ENCODE measurements around the gene TMEM132A. TPM values are rescaled to one million over a fixed set of nuclear protein-coding genes. Genes with fewer than 3 reads are reported as not detected.

TMEM132A gene
- total and polyA plus RNA-seq, 9 of the 15 experiments (the other 6 are each of a cell fraction or from before 2014, with no cell fraction given), result 0.04 to 1.1 (median 0.18) TPM; not detected in 4

DNA sequence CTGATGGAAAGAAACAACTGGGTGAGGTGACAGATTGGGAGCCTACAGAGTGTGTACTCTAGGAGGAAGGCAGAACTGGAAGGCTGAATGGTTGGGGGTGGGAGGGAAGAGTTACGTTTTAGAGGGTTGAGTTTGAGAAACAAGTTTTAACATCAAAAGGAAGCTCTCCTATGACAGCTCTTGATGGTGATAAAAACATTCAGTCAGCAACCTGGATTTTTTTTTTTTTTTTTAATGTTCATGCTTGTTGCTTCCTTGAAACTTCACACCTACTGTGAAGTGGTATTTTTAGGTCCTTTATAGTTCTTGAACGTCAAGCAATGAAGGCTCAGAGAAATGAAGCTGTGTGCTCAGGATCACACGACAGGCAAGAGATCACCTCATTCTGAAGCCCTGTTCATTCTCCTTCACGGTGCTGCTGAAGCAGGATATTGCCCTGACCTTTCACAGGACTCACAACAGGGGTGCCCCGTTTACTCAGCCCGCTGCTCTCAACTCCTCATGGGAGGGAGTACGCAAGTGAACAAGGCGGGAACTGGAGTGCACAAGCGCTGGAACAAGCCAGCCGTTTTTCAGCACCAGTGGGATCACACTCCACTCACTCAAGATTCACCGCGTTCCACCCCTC, 11.9 kb upstream of the TMEM132A start:
- TF ChIP-seq ZNF707 (CRISPR knock-in tag; conservative IDR thresholded peaks at IDR 0.05), result no peak
- TF ChIP-seq, protein P1, sequence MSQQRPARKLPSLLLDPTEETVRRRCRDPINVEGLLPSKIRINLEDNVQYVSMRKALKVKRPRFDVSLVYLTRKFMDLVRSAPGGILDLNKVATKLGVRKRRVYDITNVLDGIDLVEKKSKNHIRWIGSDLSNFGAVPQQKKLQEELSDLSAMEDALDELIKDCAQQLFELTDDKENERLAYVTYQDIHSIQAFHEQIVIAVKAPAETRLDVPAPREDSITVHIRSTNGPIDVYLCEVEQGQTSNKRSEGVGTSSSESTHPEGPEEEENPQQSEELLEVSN (IDR thresholded peaks at IDR 0.05; ENCODE audit: borderline replicate concordance in 1 of 2, extremely low read depth in 1 of 2, insufficient read depth in 1 of 2, insufficient read length in 1 of 2, low read depth in 1 of 2, low read length in 1 of 2, poor library complexity in 1 of 2, severe bottlenecking in 1 of 2), result peak; percentile 33 to 63
- no peak for DNase-seq (ENCODE audit: extremely low read depth in 1 of 4, low spot score in 3 of 4)
- WGBS (ENCODE audit: insufficient coverage, low coverage, missing lambda C conversion rate), result 61% methylated on average over 11 of the region's 12 CpGs
- ATAC-seq, result no peak
- H3K9me1 ChIP-seq (ENCODE audit: control insufficient read depth, insufficient read depth, low read length), result no peaks in the 10 kb centered on the region
- H3K4me1 ChIP-seq (replicated peaks in 1 of 2; ENCODE audit: control insufficient read depth in 2 of 2, insufficient read depth in 2 of 2, low read length in 2 of 2), result peaks cover 9 to 24% of the 10 kb centered on the region in 2 experiments; a peak in 4 of 5 replicates
- H3K79me2 ChIP-seq (ENCODE audit: control insufficient read depth, insufficient read depth, low read length), result peaks cover 36% of the 10 kb centered on the region
- H3K27ac ChIP-seq (ENCODE audit: extremely low read depth, low read depth, low read length), result no peak overlapping the region
- no peak overlapping the region for H3K4me2 ChIP-seq (ENCODE audit: insufficient read depth, low read length)
- FAIRE-seq, result no peak
- H2AFZ ChIP-seq (ENCODE audit: low read depth, low read length), result peak overlapping the region; percentile 100
- ChIA-PET CTCF (ENCODE audit: low intra/inter-chr PET ratio) (no interaction called here), POLR2A (no interaction called here)
- peaks cover 8% of the 10 kb centered on the region for H3K9me3 ChIP-seq (replicated peaks; ENCODE audit: control insufficient read depth, insufficient read depth, low read depth, low read length)
- no peak overlapping the region; a peak in 2 of 4 replicates for H3K9ac ChIP-seq (ENCODE audit: insufficient read depth in 1 of 2, low read depth in 2 of 2, low read length in 2 of 2)
- BruUV-seq (replicated peaks), result no TSS peak
- peaks cover 15% of the 10 kb centered on the region for H3K36me3 ChIP-seq (ENCODE audit: control insufficient read depth, insufficient read depth, low read length)
- no peak overlapping the region for H3K4me3 ChIP-seq
- H3K27me3 ChIP-seq (ENCODE audit: control insufficient read depth in 2 of 2, insufficient read depth in 2 of 2, low read length in 2 of 2), result no peaks in the 10 kb centered on the region
- in situ Hi-C loops (cut with MboI), result no loop called here
- intact Hi-C loops (cut with micrococcal nuclease), result no loop called here
- no peaks in the 10 kb centered on the region for H4K20me1 ChIP-seq (replicated peaks; ENCODE audit: control insufficient read depth, insufficient read depth, low read length)
